NT2/D1 (cell line): ENCODE data around the gene CMTM6.

Source experiments
- SUZ12 ChIP-seq: IDR thresholded peaks from 2 replicates; pipeline ENCODE4 v1.6.1; 2011; ENCODE audit not compliant: insufficient read length, insufficient read depth; ENCODE audit errors: extremely low read depth
- YY1 ChIP-seq: IDR thresholded peaks from 2 replicates; pipeline ENCODE4 v1.6.1; 2011; ENCODE audit not compliant: insufficient read length, insufficient read depth
- ZNF274 ChIP-seq: IDR thresholded peaks from 2 replicates; pipeline ENCODE4 v1.6.1; 2011; ENCODE audit warnings: mild to moderate bottlenecking, low read depth, low read length

GRCh38 chr3:32435911-32436815 is 66.5 kb downstream of the CMTM6 start:
- TF ChIP-seq ZNF274, result no peak
- TF ChIP-seq YY1, result no peak
- no peak for TF ChIP-seq SUZ12
